Hematopoietic multipotent progenitor cell (in vitro differentiated cells): ENCODE measurements around the gene PDE8B. TPM values are rescaled to one million over a fixed set of nuclear protein-coding genes. Genes with fewer than 3 reads are reported as not detected.

Experiments
- DNase-seq, 3 donors: peaks; one replicate each; pipeline ENCODE4 v3.0.0-alpha.2; 2011 to 2015; ENCODE audit warnings: low read depth in 2 of 3, low spot score in 2 of 3
- total RNA-seq: library from RNA; depleted of rRNA; stranded (reverse); fragments of >200 nt; gene quantifications from one replicate; pipeline ENCODE4 v1.2.3, GENCODE V29; 2012

The PDE8B gene
- total RNA-seq, 1 donor: 0.27 TPM

DNA sequence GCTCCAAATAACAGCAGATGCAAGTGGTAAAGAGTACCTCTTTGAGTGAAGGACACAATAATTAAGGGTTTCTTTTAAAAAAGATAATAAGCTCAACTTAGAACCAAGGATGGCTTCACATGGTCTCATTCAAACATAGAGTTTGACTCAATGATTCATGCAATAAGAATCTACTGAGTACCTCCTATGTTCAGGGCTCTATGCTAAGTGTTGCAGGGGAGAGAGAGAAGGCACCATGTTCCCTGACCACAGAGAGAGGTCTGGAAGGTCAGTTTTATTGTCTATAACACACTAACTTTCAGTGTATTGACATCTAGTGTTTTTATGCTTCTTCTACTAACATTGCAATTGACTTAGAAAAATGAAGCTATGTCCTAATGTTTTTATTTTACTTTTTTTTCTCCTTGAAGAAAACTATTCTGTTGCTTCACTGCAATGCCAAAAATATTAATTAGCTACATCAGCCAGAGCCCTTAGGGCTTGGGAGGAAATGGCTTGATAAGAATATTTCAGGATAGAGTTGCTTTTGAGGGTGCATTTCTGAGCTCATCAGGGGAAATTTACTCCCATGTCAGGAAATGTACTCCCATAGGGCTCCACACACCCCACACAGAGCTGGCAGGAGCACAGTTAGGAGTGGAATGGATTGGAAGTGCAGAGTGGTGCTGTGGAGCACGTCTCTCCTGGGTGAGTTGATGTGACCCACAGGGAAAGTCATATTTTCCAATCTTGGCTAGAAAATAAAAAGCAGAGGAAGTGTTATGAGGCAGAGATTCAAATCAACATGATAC lies 106.6 kb downstream of the PDE8B start:
- no peak for DNase-seq

DNA sequence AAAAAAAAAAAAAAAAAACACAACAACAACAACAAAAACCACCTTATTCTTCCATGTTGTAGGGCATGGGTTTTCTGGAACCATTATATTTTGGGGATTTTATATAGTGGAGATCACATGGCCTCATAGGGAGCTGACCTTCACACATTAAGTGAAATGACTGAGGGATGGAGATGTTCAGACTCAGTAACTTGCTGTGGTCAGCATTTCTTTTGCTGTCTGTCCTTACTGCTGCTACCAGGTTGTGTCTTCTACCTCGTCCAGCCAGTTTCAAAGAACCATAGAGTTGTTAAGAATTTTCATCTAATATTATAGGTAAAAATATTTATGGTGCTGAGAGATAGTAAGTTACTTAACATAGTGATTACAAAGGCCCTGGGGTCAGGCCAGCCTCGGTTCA lies 107.6 kb downstream of the PDE8B start:
- no peak for DNase-seq

DNA sequence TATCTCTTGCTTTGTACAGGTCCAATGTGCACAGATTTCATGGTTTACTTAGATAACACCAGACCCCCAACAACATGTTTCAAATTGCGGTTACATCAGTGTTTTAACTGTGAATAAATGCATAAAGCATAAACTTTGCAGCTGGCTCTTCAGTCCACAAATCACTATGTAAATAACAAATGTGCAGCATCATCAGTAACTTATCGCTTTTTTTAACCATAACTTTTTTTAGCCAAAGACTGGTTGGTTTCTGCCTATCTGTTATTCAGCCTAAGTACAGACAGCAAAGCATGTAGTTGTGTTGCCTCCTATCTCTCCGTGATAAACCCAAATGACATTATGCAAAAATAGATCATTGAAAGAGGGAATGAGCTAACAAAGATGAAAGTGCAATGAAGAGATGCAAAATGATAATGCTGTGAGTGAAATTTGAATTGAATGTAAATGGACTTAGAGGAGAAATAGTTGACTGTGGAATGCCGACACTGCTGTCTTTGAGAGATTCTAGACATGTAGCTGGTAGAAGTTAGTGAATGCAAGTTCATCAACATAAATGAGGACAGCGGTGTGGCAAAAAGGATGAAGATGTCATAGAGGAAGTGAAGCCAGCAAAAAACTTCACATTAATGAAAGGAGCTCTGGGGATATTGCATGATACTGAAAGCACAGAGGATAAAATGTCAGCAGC lies 108.8 kb downstream of the PDE8B start:
- no peak for DNase-seq

GRCh38 chr5:77321793-77322394 lies 111.4 kb downstream of the PDE8B start:
- DNase-seq: no peak

DNA sequence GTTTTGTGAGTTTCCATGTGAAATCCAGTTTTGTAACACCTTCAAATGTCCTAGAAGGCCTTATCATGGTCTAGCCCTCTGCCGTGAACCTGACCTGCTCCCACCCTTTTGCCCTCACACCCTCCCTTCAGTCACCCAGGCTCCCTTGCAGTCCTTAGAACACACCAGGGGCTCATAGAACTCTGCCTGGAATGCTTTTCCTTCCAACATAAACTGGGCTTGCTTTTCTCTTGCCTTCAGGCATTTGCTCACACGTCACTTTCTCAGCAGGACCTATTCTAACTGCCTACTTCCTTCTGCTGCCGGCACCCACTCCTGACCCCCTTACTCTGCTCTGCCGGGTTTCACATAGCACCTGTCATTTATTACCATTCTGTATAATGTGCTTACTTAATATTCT lies 111.9 kb downstream of the PDE8B start:
- DNase-seq: no peak

DNA sequence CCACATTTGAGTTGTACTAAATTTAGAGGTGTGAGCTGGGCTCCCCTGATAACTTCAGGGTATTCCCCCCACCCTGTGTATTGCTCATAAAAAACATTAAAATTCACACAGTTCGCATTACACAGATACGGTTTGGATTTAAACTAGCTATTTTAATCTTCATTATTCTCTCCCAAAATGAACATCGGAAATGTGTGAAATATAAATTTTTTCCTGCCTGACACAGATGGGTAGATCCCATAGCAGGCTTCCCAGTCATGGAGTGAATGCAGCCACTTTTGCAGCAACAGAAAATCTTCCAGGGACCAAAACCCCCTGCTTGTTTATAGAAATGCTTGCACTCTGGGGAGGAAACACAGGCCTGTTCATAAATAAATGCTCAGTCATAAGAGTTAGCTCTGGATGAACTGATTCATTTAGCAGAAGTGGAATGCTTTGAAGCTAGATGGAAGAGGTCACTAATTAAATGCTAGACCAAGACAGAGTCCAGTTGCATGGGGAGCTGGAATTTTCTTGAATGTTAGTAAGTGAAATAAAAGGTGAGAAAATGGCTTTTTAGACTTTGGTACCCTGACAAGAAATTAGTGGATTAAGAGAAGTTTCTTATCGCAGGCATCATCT lies 115.6 kb downstream of the PDE8B start:
- DNase-seq: no peak

- DNase-seq: no peak
Observed at GRCh38 chr5:77326986-77327734, 116.7 kb downstream of the PDE8B start.

- no peak for DNase-seq
Observed at GRCh38 chr5:77328930-77329647, 118.6 kb downstream of the PDE8B start.

DNA sequence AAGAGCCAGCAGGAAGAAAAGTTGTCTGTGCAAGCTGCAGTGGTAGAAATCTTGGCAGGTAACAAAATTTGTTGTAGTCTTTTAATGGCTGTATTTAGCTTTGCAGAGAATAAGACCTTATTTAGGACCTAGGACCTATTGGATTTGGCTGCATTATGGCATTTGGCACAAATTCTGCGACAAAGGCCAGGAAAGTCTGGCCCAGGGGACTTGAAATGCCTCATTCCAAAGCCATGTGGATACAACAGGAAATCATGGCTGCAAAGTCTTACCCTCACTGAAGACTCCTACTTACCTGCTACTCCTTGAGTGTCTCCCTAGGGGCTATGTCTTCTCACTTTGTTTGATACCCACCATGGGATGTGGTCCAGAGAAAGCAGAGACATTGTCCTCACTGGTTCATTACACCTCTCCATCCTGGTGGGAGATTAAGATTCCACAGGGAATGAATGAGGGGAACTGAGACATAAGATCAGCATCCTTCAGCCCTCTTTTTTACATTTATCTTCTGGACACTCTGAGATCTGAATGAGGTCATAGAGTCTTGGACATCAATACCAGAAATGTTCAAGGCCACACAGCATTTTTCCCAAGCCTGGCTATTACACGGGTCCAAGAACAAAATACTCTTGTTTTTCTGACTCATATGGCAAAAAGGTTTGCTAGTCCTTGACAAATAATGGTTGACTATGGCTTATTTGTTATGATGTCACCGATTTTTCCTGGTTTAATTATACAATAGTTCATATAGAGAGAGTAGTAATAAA lies 119.4 kb downstream of the PDE8B start:
- DNase-seq: no peak

DNA sequence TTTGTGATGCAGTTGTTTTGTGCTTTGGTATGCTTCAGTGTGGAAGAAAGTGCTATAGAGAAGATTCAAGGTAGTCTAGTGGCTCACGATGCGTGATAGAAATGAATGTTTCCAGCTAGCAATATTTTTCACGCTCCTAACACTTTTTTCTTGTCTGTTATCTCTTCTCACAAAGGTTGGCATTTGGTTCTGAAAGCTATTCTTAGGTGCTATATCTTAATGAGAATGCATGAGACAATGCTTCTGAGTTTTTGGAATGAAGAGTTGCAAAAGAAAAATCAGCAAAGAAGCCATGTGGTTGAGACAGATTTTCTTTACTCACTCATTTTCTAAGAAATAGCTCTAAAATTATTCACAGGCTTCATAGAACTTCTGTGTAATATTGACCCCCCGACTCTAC lies 122.6 kb downstream of the PDE8B start:
- DNase-seq: no peak

GRCh38 chr5:77333451-77334123 lies 123.1 kb downstream of the PDE8B start:
- no peak for DNase-seq

DNA sequence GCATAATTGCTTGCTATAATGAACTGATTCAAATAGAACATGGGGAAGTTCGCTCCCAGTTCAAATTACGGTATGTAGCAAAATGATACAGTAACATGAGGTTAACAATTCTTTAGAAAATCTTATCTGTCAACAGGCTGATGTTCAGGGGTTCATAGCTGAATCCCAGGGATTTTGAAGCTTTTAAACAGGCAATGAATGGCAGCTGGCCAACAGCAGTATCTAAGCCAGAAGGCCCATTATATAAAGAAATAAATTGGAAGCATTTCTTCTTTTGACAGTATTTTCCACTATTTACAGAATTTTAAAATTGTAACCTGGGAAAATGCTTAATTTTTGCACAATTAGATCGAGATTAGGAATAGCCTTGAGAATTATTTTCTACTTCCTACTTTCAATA lies 126.8 kb downstream of the PDE8B start:
- DNase-seq: no peak

DNA sequence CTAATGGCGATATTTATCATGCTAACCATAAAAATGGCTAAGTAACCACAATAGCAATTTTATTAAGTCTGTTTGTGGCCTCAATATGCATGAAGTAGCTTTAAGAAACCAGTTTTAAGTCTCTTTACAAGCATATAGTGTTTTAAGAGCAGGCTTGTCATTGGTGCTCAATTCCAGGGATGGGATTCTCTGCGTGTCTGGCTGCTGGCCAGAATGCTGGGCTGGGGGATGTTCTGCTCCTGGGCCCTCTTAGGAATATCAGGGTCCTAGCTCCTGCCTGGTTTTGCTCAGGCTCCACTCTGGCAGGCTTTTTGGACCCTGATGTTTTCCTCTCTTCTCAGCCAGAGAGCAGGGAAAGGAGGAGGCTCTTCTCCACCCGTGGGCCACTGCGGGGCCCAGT lies 127.2 kb downstream of the PDE8B start:
- DNase-seq: no peak

DNA sequence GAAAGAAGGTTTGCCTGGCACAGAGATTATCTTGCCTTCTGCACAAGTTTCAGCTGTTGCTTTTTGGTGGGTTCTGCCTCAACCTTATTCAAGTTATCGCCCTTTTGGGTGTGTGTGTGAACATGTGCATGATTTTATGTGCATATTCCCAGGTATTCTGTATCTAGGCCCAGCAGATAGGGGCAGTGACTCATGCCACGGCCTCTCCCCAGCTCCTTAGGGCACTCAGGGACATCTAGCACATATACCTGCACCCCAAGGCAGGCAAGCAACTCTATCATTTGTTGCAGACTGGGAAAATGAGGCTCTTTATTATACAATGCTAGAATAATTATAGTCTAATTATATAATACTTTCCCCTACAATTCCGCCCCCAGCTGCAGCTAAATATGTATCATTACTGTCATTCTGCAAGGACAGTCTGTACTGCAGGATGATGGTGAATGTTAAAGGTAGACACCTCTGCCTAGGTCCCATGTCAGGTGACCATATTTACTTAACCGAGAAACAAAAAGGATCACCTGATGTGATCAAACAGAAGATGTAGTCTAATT lies 128.9 kb downstream of the PDE8B start:
- no peak for DNase-seq

- DNase-seq: no peak
Observed at GRCh38 chr5:77343165-77343564, 132.7 kb downstream of the PDE8B start.

- no peak for DNase-seq
Observed at GRCh38 chr5:77347435-77348098, 137.1 kb downstream of the PDE8B start.

GRCh38 chr5:77353251-77353650 lies 142.8 kb downstream of the PDE8B start:
- DNase-seq: no peak

- no peak for DNase-seq
Observed at GRCh38 chr5:77354454-77354853, 144.0 kb downstream of the PDE8B start.
